Hematopoietic multipotent progenitor cell treated with erythropoietin and hydrocortisone succinate and interleukin-3 and kit ligand, for 15 days (in vitro differentiated cells): ENCODE data around the gene CELSR3.

Source experiments
- DNase-seq: peaks from one replicate; pipeline ENCODE4 v3.0.0-alpha.2; 2015; ENCODE audit warnings: low spot score

The CELSR3 gene

GRCh38 chr3:48633256-48633655 lies 29.4 kb downstream of the CELSR3 start:
- no peak for DNase-seq

DNA sequence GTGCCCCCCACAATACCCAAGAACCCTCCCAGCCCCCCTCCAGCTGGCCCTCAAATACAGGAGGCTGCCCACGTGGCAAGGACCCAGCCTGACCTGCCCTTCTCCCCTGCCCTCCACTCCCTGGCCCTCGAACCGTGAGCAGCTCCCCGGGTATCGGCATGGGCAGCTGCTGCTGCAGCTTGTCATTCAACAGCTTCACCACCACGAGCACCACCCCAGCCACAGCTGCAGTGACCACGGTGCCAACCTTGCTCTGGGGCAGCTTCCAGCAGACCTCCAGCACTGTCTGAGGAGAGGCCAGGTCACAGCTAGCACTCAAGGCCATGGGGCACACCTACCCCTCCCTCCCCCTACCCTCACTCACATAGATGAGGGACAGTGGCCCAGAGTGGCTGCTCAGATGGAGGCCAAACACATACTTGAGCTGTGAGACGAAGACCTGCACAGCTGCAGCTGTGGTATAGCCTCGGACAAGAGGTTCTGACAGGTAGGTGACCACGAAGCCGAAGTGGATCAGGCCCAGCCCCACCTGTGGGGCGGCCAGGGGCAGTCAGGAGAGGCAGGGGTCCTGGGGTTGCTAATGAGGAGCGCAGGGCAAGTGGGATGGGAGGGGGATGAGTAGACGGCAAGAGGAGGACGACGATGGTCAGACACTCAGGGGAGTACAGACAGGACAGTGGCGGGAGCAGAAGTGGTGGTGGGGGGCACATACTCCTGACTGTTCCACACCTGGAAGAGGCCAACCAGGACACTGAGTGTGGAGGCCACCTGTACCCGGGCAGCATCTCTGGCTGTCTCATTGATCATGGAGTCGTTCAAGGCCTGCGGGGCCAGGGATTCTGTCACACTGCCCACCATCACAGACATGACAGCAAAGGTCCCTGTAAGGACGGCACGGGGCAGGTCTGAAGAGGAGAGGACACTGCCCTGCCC lies 30.9 kb downstream of the CELSR3 start:
- no peak for DNase-seq

GRCh38 chr3:48630833-48631232 lies 31.9 kb downstream of the CELSR3 start:
- no peak for DNase-seq

DNA sequence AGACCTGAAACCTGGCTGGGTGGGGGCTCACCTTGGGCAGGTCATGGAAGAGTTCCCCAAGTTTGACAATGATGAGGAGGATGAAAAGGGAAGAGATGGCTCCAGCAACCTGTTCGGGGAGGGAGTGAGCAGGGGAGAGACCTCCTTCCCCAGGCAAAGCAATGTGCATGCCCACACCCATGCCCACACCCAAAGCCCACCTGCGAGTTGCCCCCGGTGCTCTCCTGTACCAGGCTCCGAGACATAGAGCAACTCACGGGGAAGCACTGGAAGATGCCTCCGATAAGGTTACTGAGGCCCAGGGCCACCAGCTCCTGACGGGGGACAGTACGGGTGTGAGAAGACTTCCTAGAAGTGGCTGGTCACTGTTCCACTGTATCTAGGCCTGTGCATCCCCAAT lies 32.3 kb downstream of the CELSR3 start:
- DNase-seq, result no peak

DNA sequence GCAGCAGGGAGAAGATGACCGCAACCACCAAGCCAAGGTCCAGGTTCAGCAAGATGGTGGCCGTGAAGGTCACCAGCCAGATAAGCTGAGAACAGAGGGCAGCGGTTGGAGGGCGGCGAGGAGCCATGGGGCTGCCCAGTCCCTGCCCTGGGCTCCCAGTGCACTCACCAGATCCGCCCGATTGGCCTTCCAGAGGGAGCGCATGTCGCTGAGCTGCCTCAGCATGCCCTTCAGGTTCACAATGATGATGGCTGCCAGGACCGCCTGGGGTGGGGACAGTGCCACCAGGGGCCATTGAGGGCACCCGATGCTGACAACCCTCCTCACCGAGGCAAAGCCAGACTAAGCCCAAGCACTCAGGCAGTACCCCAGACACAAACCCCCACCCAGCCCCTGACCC lies 32.8 kb downstream of the CELSR3 start:
- DNase-seq, result no peak

GRCh38 chr3:48628277-48629017 lies 34.2 kb downstream of the CELSR3 start:
- no peak for DNase-seq

DNA sequence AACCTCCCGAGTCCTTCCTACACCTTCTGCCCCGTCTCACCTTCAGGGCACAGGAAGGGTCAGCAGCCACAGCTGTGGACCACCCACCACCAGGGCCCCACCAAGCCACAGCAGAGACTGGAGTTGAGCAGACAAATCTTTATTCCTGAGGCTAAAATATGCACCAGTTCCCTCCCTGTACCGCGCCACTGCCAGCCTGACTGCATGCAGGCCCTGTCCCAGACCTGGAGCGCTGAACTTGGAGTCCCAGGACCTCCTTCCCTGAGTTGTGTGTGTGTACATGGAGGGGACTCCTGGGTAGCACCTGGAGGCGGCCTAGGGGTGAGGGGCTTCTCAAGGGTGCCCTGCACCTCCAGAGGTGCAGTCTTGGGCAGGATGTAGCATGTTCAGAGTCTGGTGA lies 37.1 kb downstream of the CELSR3 start:
- no peak for DNase-seq

- no peak for DNase-seq
These were observed 37.9 kb downstream of the CELSR3 start for GRCh38 chr3:48624767-48625166.

DNA sequence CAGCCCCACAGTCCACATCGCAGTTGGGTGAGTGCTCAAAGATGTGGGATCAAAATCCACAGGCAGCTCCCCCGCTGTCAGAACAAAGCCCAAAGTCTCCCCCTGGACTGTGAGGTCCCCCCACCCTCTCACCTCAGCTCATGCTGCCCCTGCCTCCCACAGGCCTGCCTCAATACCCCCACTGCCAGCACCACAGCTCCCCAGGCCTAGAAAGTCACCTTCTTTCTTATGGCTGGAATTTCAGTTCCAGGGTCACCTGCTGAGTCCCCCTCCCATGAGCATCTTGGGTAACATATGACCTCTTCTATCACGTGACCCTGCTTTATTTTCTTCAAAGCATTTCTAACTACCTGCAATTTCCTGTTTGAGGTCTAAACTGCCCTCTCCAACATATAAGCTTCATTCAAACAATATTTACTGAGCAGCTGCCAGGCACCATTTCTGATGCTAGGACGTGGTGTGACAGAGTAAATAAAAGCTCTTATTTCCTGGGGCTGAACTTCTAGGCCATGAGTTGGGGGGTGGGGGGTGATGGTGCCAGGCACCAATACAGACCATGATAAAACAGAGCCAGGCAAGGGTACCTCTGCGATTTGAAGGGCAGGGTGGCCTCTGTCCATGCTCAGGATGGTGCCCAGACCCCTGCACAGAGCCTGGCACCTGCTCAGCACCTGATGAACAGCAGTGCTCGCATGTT lies 38.7 kb downstream of the CELSR3 start:
- DNase-seq, result no peak

DNA sequence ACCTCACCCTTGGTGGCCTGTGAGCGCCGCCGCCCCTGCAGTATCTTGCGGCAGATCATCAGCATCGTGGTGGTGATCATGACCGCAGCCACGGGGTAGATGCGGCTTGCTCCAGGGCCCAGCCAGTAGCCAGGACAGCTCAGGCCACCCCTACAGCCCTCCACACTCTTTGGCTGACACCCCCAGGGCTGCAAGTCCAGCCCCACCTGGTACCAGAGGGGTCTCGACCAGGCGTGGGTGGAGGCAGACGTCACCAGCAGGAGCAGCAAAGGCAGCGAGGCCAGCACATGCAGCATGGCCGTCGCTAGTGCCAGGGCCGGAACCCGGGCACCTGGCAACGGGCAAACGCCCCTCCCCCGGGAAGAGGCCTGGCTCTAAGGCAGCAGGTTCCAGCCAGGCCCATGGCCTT lies 41.2 kb downstream of the CELSR3 start, which contains the start of gene TMEM89:
Gene TMEM89 (minus strand): TSS at position 309 of the 409 bp plus-strand sequence. CDS start 13 bp downstream, at position 296.
- no peak for DNase-seq

DNA sequence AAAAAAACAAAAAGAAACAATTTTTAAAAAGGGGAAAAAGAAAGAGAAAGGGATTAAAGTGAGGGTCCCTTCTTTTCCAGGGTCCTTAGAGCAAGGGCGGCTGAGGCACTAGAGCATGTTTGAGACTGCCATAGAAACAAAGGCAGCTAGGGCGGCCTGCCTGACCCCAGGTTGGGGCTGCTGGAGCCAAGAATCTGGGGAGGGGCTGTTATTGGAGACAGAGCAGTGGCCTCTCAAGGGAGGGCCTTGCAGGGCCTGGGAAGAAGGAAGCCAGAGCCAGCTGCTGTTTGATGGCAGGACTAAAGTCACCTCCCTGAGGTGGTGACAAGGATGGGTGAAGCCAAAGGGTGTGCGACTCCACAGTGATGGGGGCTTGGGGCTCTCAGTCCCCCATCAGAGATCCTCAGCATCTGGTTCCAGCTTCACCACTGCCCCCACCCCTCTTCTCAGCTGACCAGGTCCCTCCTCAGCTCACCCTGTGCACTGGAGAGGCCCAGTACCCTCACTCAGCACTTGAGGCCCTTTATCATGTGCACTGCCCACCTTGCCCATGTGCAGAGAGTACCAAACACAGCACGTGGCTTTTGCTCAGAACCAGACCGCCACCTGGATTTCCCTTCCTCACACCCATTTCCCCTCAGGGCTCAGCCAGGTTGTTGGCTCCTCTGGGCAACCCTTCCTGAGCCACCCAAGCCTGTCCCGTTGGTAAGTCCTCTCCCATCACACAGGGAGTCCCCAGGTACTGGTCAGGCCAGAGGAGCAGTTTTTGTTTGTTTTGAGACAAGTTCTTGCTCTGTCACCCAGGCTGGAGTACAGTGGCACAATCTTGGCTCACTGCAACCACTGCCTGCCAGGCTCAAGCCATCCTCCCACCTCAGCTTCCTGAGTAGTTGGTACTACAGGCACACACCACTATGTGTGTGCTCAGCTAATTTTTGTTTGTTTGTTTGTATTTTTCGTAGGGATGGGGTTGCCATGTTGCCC lies 42.9 kb downstream of the CELSR3 start:
- DNase-seq, result no peak

GRCh38 chr3:48617559-48617958 lies 45.1 kb downstream of the CELSR3 start:
- no peak for DNase-seq

- no peak for DNase-seq
These were observed 48.6 kb downstream of the CELSR3 start for GRCh38 chr3:48614044-48614443.

DNA sequence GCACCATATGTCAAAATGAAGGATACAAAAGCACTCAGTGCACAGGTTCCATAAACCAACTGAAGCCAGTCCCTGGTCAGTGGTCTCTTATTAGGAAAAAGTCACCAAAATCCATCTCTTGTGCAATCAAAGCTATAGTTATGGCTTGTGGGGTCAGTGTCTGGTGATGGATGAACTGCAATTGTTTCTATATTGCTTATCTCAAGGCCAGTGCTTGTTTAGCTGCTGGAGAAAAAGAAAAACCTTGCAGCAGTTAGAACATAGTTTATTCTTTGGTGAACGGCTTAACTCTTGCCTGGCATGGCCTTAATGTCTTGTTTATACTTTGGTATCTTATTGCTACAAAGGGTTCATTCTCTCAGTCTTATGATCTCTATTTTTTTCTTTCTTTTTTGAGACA lies 50.4 kb downstream of the CELSR3 start:
- DNase-seq, result no peak

DNA sequence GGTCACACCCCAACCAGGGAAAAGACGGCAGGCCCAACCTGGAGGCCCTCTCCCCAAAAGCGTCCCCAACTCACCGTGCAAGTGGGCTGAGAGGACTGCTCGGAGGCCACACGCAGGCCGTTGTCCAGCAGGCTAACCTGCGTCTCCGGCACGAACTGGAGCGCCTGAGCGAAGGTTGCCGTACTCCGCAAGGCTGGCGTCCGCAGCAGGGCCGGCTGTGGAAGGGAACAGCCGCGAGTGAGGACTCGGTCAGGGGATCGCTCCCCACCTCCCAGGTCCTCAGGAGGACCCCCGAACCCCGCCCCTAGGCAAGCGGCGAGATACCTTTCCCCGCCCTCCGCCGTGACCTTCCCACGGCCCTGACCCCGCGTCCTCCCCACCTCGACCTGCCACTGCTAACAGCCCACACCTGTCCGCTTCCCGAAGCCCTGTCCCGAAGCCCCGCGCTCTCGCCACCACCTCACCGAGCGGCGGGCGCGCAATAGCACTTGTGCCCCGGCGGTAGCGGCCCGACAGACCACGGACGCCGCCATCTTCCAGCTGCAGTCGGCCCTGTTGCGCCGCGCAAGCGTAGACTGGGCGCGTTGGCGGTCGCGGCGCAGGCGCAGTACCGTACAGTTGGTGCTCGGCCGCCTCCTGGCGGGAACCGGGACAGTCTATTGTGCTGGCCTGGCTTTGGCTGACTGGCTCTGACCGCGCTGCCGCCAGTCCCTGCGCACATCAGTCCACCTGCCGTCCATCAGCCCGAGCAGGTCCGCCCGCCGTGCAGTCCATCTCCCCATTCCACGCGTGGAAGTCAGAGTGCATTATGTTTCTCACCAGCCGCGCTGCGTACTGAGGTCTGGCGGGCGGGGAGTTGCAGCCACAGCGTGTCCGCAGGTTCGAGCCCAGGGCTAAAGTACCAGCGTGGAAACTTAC lies 53.3 kb downstream of the CELSR3 start, which contains the start of gene UQCRC1:
Gene UQCRC1 (minus strand): TSS at position 559 of the 918 bp plus-strand sequence. CDS start 26 bp downstream, at position 533.
- peak; percentile 93 for DNase-seq

GRCh38 chr3:48607519-48607918 lies 55.2 kb downstream of the CELSR3 start:
- peak; percentile 14 for DNase-seq

DNA sequence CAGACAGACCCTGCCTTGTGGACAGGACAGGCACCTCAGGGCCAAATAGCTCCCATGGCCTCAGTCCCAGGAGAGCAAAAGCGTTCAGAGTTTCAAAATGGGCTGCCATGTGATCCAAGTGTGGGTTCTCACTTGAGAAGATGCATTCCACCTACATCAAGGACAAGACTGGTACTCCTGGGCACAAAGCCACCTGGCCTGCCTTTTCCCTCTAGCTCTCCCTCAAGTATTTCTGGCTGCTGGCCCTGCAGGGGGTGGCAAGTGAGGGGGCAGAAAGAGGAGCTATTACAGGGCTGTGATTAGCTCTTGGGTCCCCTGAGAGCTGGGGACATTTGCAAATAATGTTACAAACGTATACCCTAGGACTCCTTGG lies 61.1 kb downstream of the CELSR3 start:
- DNase-seq, result no peak

GRCh38 chr3:48600711-48601621 lies 61.7 kb downstream of the CELSR3 start:
- DNase-seq, result no peak
